ENCODE data around the gene ZC3H6.

GRCh38 chr2:112301973-112302372 is 26.6 kb downstream of the ZC3H6 start:
- TF ChIP-seq, protein P1, sequence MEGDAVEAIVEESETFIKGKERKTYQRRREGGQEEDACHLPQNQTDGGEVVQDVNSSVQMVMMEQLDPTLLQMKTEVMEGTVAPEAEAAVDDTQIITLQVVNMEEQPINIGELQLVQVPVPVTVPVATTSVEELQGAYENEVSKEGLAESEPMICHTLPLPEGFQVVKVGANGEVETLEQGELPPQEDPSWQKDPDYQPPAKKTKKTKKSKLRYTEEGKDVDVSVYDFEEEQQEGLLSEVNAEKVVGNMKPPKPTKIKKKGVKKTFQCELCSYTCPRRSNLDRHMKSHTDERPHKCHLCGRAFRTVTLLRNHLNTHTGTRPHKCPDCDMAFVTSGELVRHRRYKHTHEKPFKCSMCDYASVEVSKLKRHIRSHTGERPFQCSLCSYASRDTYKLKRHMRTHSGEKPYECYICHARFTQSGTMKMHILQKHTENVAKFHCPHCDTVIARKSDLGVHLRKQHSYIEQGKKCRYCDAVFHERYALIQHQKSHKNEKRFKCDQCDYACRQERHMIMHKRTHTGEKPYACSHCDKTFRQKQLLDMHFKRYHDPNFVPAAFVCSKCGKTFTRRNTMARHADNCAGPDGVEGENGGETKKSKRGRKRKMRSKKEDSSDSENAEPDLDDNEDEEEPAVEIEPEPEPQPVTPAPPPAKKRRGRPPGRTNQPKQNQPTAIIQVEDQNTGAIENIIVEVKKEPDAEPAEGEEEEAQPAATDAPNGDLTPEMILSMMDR (IDR thresholded peaks at IDR 0.05) = no peak
- no peak for TF ChIP-seq ZFX (IDR thresholded peaks at IDR 0.05; ENCODE audit: borderline replicate concordance)

All from 22Rv1 (cell line).